ENCODE data around the gene TARS1.

DNA sequence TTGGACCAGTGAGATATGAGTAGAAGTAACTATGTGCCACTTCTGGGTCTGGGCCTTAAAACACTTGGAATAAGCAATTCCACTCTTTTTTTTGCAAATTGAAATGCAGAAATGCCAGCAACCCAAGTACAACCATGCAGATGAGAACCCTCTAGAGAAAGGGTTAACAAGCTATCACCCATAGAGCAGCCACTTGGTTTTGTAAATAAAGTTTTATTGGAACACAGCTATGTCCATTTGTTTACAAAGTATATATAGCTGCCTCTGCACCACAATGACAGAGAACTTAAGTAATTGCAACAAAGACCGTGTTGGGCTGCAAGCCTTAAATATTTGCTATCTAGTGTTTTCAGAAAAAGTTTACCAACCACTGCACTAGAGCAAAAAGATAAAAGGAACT lies 9.8 kb upstream of the TARS1 start:
- TF ChIP-seq CTCF (conservative IDR thresholded peaks at IDR 0.05; ENCODE audit: low read length) (no peak), EZH2phosphoT487 (IDR thresholded peaks at IDR 0.05; ENCODE audit: borderline replicate concordance) (no peak)

Measured in Loucy (cell line).